ENCODE data around the gene POFUT1. TPM values are rescaled to one million over a fixed set of nuclear protein-coding genes. Genes with fewer than 3 reads are reported as not detected.

Gene POFUT1
- total RNA-seq, 1 donor from 2014 or later = 60.6 TPM

DNA sequence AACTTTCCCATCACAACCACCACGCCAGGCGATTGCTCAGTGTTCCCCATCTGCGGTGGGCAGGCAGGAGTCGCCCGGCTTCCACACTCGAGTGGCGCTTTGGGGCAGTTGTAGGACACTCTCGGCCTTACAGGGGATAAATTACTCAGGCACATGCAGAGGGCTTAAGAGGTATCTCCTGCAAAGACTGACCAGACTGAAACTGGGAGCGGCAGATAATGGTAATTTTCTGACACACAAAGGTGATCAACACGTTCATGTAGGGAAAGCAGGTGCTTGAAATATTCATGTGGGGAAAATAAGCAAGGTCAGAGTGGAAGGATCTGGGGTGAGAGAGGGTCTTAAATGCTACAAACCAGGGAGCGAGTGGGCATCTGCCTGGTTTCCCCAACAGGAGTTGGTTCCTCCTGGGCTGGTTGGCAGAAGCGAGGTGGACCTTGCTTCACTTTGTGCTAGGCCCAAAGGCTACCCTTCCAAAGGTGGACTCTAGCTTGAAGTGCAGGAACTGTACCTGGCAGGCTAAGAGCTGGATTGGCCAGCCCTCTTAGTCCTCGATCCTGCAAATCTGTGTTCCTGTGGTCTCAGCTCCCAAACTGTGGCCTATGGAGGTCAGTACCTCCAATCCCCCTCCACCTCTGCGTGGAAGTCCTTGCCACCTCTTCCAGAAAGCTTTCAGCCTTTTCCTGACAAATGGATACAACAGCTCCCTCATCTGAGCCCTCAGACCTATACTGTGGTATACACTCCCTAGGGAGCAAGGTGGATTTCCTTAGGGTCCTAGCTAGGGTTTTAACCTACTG, 16.9 kb upstream of the POFUT1 start:
- H3K9ac ChIP-seq (ENCODE audit: low read length) = peak overlapping the region; percentile 86
- H3K4me1 ChIP-seq (ENCODE audit: insufficient read depth, low read length) = peaks cover 12% of the 10 kb centered on the region
- H3K4me3 ChIP-seq (ENCODE audit: insufficient read depth, low read depth, low read length) = peak overlapping the region; percentile 69
- no peak for FAIRE-seq
- Mint-ChIP-seq H3K27ac (ENCODE audit: unreplicated experiment) (no peak overlapping the region), H3K4me3 (ENCODE audit: unreplicated experiment) (peak overlapping the region; percentile 72), H3K9me3 (ENCODE audit: unreplicated experiment) (no peaks in the 10 kb centered on the region), H3K27me3 (ENCODE audit: low read depth, unreplicated experiment) (no peaks in the 10 kb centered on the region), H3K4me1 (ENCODE audit: low read depth, unreplicated experiment) (peaks cover 10% of the 10 kb centered on the region), H3K36me3 (ENCODE audit: low read depth, unreplicated experiment) (peaks cover 9% of the 10 kb centered on the region)
- peaks cover 9% of the 10 kb centered on the region for H3K36me3 ChIP-seq (ENCODE audit: insufficient read depth, low read length)
- H3K27me3 ChIP-seq (ENCODE audit: insufficient read depth, low read length) = no peaks in the 10 kb centered on the region
- TF ChIP-seq, protein P1, sequence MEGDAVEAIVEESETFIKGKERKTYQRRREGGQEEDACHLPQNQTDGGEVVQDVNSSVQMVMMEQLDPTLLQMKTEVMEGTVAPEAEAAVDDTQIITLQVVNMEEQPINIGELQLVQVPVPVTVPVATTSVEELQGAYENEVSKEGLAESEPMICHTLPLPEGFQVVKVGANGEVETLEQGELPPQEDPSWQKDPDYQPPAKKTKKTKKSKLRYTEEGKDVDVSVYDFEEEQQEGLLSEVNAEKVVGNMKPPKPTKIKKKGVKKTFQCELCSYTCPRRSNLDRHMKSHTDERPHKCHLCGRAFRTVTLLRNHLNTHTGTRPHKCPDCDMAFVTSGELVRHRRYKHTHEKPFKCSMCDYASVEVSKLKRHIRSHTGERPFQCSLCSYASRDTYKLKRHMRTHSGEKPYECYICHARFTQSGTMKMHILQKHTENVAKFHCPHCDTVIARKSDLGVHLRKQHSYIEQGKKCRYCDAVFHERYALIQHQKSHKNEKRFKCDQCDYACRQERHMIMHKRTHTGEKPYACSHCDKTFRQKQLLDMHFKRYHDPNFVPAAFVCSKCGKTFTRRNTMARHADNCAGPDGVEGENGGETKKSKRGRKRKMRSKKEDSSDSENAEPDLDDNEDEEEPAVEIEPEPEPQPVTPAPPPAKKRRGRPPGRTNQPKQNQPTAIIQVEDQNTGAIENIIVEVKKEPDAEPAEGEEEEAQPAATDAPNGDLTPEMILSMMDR (IDR thresholded peaks at IDR 0.05; ENCODE audit: insufficient read depth, low read depth, low read length) = no peak
- TF ChIP-seq EZH2 (IDR thresholded peaks at IDR 0.05; ENCODE audit: insufficient read depth, low read length) = no peak
- no peak for DNase-seq (ENCODE audit: low read depth)
- peak overlapping the region; percentile 95 for H3K4me2 ChIP-seq (ENCODE audit: low read length)
- peak overlapping the region; percentile 95 for H2AFZ ChIP-seq (ENCODE audit: low read depth, low read length)
- peaks cover 15% of the 10 kb centered on the region for H3K79me2 ChIP-seq (ENCODE audit: insufficient read depth, low read length)
- no peaks in the 10 kb centered on the region for H3K9me3 ChIP-seq (ENCODE audit: insufficient read depth, low read depth, low read length)
- H4K20me1 ChIP-seq (ENCODE audit: insufficient read depth, low read length) = peaks cover 8% of the 10 kb centered on the region
- no peak overlapping the region for H3K27ac ChIP-seq (ENCODE audit: low read depth, low read length)

DNA sequence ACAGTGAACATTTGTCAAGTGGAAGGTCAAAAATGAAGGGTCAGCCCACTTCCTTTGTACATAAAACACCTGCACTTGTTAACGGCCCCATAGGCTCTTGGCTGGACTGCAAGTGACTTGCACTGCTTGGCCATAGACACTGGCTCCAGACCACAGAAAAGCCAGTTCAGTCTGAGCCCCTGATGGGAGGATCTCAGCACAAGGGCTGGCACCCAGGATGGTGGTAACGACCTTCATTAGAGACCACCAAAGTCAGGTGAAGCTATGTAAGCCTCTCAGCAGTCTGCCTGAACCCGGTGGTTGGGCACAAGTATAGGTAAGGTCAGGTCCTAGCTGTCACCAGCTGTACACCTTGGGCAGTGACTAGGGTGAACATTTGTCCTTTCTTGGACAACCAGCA, 16.3 kb upstream of the POFUT1 start:
- no peak for TF ChIP-seq EZH2 (IDR thresholded peaks at IDR 0.05; ENCODE audit: insufficient read depth, low read length)
- TF ChIP-seq, protein P1 (IDR thresholded peaks at IDR 0.05; ENCODE audit: insufficient read depth, low read depth, low read length) = no peak
- FAIRE-seq = no peak

DNA sequence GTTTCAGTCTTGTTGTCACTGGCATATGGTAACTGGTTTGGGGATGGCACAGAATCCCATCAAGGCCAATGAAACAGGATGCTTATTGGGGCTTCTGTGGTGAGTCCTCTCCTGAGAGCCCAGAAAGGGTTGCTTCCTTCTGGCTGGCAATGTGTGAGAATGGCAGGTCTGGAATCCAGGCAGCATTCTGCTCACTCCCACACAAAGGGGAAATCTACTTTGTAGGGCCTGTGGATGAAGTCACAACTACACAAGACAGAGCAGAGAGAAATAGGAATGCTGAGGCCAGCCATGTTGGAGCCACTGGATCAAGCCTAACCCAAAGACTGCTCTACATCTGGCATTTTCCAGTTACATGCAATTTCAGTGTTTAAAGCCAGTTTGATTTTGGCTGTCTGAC, 15.8 kb upstream of the POFUT1 start:
- no peak overlapping the region for H3K27ac ChIP-seq (ENCODE audit: low read depth, low read length)
- H3K36me3 ChIP-seq (ENCODE audit: insufficient read depth, low read length) = peaks cover 9% of the 10 kb centered on the region
- H3K4me3 Mint-ChIP-seq (ENCODE audit: unreplicated experiment) = peak overlapping the region; percentile 40
- peaks cover 12% of the 10 kb centered on the region for H3K4me1 ChIP-seq (ENCODE audit: insufficient read depth, low read length)
- TF ChIP-seq EZH2 (IDR thresholded peaks at IDR 0.05; ENCODE audit: insufficient read depth, low read length) = no peak
- TF ChIP-seq, protein P1 (IDR thresholded peaks at IDR 0.05; ENCODE audit: insufficient read depth, low read depth, low read length) = no peak
- FAIRE-seq (no peak), DNase-seq (ENCODE audit: low read depth) (peak; percentile 33)
- peaks cover 16% of the 10 kb centered on the region for H3K79me2 ChIP-seq (ENCODE audit: insufficient read depth, low read length)
- H3K4me2 ChIP-seq (ENCODE audit: low read length) = no peak overlapping the region
- H3K27ac Mint-ChIP-seq (ENCODE audit: unreplicated experiment) = peak overlapping the region; percentile 81
- H4K20me1 ChIP-seq (ENCODE audit: insufficient read depth, low read length) = peaks cover 9% of the 10 kb centered on the region
- peaks cover 11% of the 10 kb centered on the region for H3K36me3 Mint-ChIP-seq (ENCODE audit: low read depth, unreplicated experiment)
- H3K9me3 ChIP-seq (ENCODE audit: insufficient read depth, low read depth, low read length) = no peaks in the 10 kb centered on the region
- H2AFZ ChIP-seq (ENCODE audit: low read depth, low read length) = no peak overlapping the region
- no peak overlapping the region for H3K4me3 ChIP-seq (ENCODE audit: insufficient read depth, low read depth, low read length)
- H3K4me1 Mint-ChIP-seq (ENCODE audit: low read depth, unreplicated experiment) = peaks cover 10% of the 10 kb centered on the region
- no peaks in the 10 kb centered on the region for H3K27me3 ChIP-seq (ENCODE audit: insufficient read depth, low read length)
- no peaks in the 10 kb centered on the region for H3K9me3 Mint-ChIP-seq (ENCODE audit: unreplicated experiment)
- H3K27me3 Mint-ChIP-seq (ENCODE audit: low read depth, unreplicated experiment) = no peaks in the 10 kb centered on the region
- H3K9ac ChIP-seq (ENCODE audit: low read length) = no peak overlapping the region

More for the DNA sequence above, 16.3 kb upstream of the POFUT1 start:
- no peak overlapping the region for H3K4me3 Mint-ChIP-seq (ENCODE audit: unreplicated experiment)
- H3K27me3 Mint-ChIP-seq (ENCODE audit: low read depth, unreplicated experiment) = no peaks in the 10 kb centered on the region
- peaks cover 9% of the 10 kb centered on the region for H4K20me1 ChIP-seq (ENCODE audit: insufficient read depth, low read length)
- H3K36me3 Mint-ChIP-seq (ENCODE audit: low read depth, unreplicated experiment) = peaks cover 11% of the 10 kb centered on the region
- no peaks in the 10 kb centered on the region for H3K27me3 ChIP-seq (ENCODE audit: insufficient read depth, low read length)
- H3K4me3 ChIP-seq (ENCODE audit: insufficient read depth, low read depth, low read length) = no peak overlapping the region
- H2AFZ ChIP-seq (ENCODE audit: low read depth, low read length) = no peak overlapping the region
- no peak for DNase-seq (ENCODE audit: low read depth)
- H3K9me3 Mint-ChIP-seq (ENCODE audit: unreplicated experiment) = no peaks in the 10 kb centered on the region
- peaks cover 9% of the 10 kb centered on the region for H3K36me3 ChIP-seq (ENCODE audit: insufficient read depth, low read length)
- H3K27ac Mint-ChIP-seq (ENCODE audit: unreplicated experiment) = peak overlapping the region; percentile 81
- H3K9me3 ChIP-seq (ENCODE audit: insufficient read depth, low read depth, low read length) = no peaks in the 10 kb centered on the region
- peaks cover 10% of the 10 kb centered on the region for H3K4me1 Mint-ChIP-seq (ENCODE audit: low read depth, unreplicated experiment)
- H3K27ac ChIP-seq (ENCODE audit: low read depth, low read length) = no peak overlapping the region
- H3K4me1 ChIP-seq (ENCODE audit: insufficient read depth, low read length) = peaks cover 12% of the 10 kb centered on the region
- no peak overlapping the region for H3K4me2 ChIP-seq (ENCODE audit: low read length)
- H3K9ac ChIP-seq (ENCODE audit: low read length) = no peak overlapping the region
- H3K79me2 ChIP-seq (ENCODE audit: insufficient read depth, low read length) = peaks cover 16% of the 10 kb centered on the region

All from astrocyte (in vitro differentiated cells and primary cell).